ENCODE measurements around the gene PRXL2A. TPM values are rescaled to one million over a fixed set of nuclear protein-coding genes. Genes with fewer than 3 reads are reported as not detected.

Gene PRXL2A
- total and polyA plus RNA-seq, 10 donors, result 12.4 to 20.7 (median 16.0) TPM

DNA sequence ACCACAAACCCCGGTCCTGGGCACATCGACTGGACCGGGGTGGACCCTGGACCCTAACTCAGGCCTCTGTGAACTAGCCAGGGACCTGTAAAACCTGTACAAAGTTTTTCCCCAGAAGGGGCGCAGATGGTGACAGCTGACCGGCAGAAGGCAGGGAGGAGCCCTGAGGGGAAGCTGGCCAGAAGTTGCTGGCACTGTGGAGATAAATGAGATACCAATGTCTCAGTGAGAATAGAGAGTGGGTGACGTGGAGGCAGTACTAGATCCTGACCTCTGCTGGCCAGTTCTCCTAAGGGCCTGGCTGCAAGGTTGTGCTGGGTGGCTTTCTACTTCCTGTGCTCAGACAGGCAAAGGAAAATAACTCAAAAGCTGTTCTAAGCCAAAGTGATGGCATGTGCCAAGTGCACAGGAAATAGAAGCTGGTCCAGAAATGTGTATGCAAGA, 35.2 kb downstream of the PRXL2A start:
- H3K4me1 ChIP-seq, result peaks cover 7 to 39% (median 17%) of the 10 kb centered on the region in 6 donors
- intact Hi-C loops (cut with DNase I; ENCODE audit: low total_unique reads), result loop anchor here (5.0 kb wide), 1 partner anchor 219 kb away; no protein-coding TSS in a partner anchor
- WGBS, 5 donors, result 47 to 68% (median 58%) methylated on average over 4 to 6 of the region's 6 CpGs
- no peaks in the 10 kb centered on the region for H3K27me3 ChIP-seq (replicated peaks in 1 of 7)
- no peaks in the 10 kb centered on the region for H3K9me3 ChIP-seq
- DNase-seq, result no peak
- H3K4me3 ChIP-seq, result no peak overlapping the region
- TF ChIP-seq POLR2A (IDR thresholded peaks at IDR 0.05), result no peak
- peak in 1 of 3 donors; percentile 13 for TF ChIP-seq POLR2AphosphoS5 (IDR thresholded peaks at IDR 0.05)
- TF ChIP-seq, protein P1, sequence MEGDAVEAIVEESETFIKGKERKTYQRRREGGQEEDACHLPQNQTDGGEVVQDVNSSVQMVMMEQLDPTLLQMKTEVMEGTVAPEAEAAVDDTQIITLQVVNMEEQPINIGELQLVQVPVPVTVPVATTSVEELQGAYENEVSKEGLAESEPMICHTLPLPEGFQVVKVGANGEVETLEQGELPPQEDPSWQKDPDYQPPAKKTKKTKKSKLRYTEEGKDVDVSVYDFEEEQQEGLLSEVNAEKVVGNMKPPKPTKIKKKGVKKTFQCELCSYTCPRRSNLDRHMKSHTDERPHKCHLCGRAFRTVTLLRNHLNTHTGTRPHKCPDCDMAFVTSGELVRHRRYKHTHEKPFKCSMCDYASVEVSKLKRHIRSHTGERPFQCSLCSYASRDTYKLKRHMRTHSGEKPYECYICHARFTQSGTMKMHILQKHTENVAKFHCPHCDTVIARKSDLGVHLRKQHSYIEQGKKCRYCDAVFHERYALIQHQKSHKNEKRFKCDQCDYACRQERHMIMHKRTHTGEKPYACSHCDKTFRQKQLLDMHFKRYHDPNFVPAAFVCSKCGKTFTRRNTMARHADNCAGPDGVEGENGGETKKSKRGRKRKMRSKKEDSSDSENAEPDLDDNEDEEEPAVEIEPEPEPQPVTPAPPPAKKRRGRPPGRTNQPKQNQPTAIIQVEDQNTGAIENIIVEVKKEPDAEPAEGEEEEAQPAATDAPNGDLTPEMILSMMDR (IDR thresholded peaks at IDR 0.05 in 8 of 11, conservative IDR thresholded peaks at IDR 0.05 in 3 of 11), result peak in 8 of 11 experiments; percentile 23 to 66 (median 42)
- H3K27ac ChIP-seq, result peak overlapping the region in 6 of 8 donors; percentile 15 to 61 (median 52)
- no peaks in the 10 kb centered on the region for H3K36me3 ChIP-seq

DNA sequence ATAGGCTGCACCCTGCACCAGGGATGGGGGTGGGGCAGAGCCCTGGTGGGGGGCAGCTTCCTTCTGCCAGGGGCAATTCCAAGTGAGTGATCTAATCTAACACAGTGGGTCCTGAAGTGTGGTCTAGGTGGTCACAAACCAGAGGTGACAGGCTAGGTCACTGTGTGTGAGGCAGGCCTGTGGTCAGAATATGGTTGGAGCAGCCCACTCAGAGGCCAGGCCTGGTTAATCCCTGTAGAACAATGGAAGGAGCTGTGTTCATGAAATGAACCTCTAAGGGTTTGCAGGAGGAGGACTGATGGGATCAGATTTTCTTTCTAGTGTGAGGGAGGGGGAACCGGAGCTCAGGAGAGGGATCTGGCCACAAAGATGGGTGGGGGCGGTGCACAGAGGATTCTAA, 35.8 kb downstream of the PRXL2A start:
- Histone ChIP-seq H3K9me3 (no peaks in the 10 kb centered on the region), H3K27ac (peak overlapping the region in 6 of 8 donors; percentile 27 to 61 (median 52)), H3K4me3 (no peak overlapping the region), H3K27me3 (replicated peaks in 1 of 7) (no peaks in the 10 kb centered on the region), H3K36me3 (no peaks in the 10 kb centered on the region), H3K4me1 (peaks cover 7 to 41% (median 20%) of the 10 kb centered on the region in 6 donors)
- TF ChIP-seq POLR2AphosphoS5 (IDR thresholded peaks at IDR 0.05) (no peak), POLR2A (IDR thresholded peaks at IDR 0.05) (no peak)
- TF ChIP-seq, protein P1 (IDR thresholded peaks at IDR 0.05 in 8 of 11, conservative IDR thresholded peaks at IDR 0.05 in 3 of 11), result no peak
- DNase-seq, result no peak
- intact Hi-C loops (cut with DNase I; ENCODE audit: low total_unique reads), result loop anchor here (5.0 kb wide), 1 partner anchor 218 kb away; no protein-coding TSS in a partner anchor
- 45 to 82% (median 59%) methylated on average over 2 of the region's 2 CpGs for WGBS, 5 donors

DNA sequence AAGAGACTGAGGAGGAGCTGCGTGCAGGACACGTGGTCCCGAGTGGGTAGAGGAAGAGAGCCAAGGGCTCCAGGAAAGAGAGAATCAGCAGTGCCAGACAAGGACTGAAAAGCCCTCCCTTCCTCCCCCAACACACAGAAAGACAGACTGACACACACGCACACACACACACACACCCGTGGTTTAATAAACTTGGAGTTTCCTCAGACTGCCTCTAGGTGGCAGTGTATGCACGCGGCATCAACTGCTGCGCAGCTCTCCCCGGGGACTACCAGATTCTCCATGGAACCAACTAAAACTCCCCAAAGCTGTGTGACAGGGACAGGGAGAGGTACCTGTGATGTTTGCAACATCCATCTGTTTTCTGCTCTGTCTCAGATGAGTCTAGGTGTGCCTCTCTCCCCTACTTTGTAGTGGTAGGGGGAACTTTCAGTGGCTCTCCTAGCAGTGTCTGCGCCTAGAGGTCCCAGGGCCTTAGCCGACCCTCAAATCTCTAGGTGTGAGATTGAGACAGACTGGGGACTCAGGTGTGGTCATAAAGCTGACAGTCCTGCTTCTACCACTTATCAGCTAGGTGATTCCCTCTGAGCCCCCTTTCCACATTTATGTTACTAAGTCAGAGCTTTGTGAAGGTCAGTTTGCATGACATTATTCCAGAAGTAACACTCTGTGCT, 36.4 kb downstream of the PRXL2A start:
- DNase-seq, result peak; percentile 89
- Histone ChIP-seq H3K9me3 (no peaks in the 10 kb centered on the region), H3K4me1 (peaks cover 7 to 47% (median 20%) of the 10 kb centered on the region in 6 donors), H3K27ac (peak overlapping the region in 6 of 8 donors; percentile 27 to 61 (median 52)), H3K36me3 (no peaks in the 10 kb centered on the region), H3K27me3 (replicated peaks in 1 of 7) (no peaks in the 10 kb centered on the region), H3K4me3 (no peak overlapping the region)
- intact Hi-C loops (cut with DNase I; ENCODE audit: low total_unique reads), result loop anchor here (5.0 kb wide), 2 partner anchors 58 to 218 kb away; no protein-coding TSS in a partner anchor
- TF ChIP-seq POLR2A (IDR thresholded peaks at IDR 0.05) (no peak), POLR2AphosphoS5 (IDR thresholded peaks at IDR 0.05) (peak in 1 of 3 donors; percentile 9)
- TF ChIP-seq, protein P1 (IDR thresholded peaks at IDR 0.05 in 8 of 11, conservative IDR thresholded peaks at IDR 0.05 in 3 of 11), result peak in 9 of 11 experiments; percentile 34 to 86 (median 78)
- 17 to 22% (median 20%) methylated on average over 10 to 11 of the region's 11 CpGs for WGBS, 5 donors

Measured in spleen (tissue), 11 donors.